ENCODE results near the gene URAD.
"Not testable (repeated sequence)": the region's sequence is repeated elsewhere in the genome, so short reads cannot be mapped to it uniquely, and the experiment has no call there.

URAD gene, protein sequence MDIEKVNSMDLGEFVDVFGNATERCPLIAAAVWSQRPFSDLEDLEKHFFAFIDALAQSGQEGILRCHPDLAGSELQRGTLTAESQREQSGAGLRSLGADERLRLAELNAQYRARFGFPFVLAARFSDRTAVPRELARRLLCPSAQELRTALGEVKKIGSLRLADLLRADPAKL

DNA sequence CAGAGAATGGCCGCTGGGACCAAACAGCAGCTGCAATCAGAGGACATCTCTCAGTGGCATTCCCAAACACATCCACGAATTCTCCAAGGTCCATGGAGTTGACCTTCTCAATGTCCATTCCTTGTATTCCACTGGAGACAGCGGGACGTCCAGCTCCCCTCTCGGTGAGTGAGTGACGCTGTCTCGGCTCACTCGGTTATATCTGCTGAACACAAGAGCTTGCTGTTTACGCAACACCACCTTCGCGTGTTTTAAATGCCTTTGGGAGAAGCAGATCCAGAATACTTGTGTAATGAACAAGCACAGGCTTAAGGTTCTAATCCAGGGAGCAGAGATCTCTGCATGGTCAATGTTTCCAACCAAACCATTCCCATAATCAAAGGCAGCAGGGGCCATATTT, at the start of gene URAD:
Gene URAD (minus strand): TSS at position 174 of the 400 bp plus-strand sequence. CDS start 56 bp downstream, at position 118.
- no peak for DNase-seq (ENCODE audit: low read depth in 1 of 2, low spot score in 1 of 2)

DNA sequence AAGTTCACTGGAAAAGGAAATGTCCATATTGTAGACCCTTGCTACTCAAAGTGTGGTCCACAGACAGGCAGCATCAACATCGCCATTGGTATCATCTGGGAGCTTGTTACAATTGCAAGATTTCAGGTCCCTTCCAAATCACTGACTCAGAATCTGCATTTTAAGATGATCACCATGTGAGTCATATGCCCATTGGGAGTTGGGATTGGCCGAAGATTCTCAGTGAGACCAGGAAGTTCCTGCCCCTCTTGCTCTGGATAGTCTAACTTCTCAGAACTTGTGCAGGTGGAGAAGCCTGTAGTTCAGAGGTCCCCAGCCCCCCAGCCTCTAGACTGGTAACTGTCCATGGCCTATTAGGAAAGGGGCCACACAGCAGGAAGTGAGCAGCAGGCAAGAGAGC, 48.9 kb upstream of the URAD start:
- DNase-seq (ENCODE audit: low read depth in 1 of 2, low spot score in 1 of 2) = no peak

DNA sequence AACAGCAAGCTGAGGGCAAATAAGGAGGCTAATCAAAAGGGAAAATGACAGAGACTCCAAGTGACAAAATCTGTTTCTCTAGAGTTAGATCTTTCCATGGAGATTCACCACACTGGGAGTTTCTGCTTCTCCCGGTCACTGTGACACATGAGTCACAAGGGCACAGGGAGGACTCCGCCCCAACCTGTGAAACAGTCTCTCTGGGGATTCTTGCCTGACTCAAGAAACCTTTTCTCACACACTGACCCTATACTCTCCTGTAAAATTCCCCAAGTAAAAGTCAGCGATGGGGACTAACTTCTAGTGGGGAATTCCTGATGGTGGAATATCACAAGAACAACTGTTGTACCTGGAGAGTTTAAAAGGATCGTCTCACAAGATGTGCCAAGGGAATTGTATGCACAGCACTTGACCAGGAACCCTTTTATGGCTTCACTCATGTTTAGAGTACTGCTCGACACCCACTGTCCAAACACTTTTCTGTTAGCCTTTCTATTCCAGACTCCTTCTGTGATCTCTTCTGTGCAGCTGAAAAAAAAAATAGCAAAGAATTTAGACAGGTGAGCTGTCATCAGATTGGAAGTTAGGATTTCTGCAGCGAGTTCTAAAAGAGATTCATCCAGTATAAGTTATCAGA, 46.8 kb upstream of the URAD start:
- no peak for DNase-seq (ENCODE audit: low read depth in 1 of 2, low spot score in 1 of 2)

DNA sequence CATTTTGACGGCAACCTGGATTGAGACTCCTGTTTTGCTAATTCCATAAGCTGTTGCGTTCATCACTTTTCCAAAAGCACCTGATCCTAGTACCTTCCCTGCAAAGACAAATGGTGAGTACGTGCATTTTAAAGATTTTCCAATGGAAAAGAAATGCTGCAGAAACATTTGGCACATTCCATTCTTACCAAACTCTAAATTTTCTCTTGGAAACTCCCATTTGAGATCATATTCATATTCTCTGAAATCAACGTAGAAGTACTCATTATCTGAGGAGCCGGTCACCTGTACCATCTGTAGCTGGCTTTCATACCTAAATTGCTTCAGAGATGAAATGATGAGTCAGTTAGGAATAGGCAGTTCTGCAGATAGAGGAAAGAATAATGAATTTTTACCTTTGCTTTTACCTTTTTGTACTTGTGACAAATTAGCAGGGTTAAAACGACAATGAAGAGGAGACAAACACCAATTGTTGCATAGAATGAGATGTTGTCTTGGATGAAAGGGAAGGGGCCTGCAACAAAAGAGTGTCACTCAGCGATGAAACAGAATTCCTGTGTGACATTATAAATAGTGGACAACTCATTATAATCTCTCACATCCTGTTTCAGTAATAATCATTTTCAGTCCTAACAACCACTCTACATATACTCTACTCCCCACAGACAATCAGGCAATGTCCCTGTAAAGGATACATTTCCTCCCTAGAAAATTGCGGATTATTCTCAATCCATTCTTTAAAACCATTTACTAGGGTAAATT, 45.6 kb upstream of the URAD start:
- DNase-seq (ENCODE audit: low read depth in 1 of 2, low spot score in 1 of 2) = no peak

DNA sequence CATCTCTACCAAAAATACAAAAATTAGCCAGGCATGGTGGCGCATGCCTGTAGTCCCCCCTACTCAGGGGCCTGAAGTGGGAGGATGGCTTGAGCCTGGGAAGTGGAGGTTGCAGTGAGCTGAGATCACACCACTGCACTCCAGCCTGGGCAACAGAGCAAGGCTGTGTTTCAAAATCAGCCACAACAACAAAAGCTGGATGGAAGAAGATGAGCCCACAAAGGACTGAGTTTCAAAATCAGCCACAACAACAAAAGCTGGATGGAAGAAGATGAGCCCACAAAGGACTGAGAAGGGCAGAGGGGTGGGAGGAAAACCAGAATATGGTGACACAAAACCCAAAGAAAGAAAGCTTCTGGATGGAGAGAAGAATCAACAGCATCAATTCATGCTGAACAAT, 43.9 kb upstream of the URAD start:
- DNase-seq (ENCODE audit: low read depth in 1 of 2, low spot score in 1 of 2) = not testable (repeated sequence)

DNA sequence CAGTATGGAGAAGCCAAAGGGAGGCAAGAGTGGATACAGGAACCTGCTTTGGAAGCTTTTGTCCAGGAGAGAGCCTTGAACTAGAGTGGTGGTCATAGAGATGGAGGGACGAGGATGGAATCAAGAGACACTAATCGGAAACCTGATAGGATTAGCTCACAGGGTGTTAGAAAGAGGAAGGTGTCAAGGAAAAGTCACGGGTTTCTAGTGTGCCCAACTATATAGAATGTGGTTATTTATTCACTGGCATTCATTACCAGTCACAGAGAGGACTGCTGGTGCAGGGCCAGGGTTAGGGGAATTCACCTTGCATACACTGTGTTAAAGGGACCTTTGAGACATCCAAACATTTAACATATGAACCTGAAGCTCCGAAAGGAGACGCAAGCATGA, 43.4 kb upstream of the URAD start:
- DNase-seq (ENCODE audit: low read depth in 1 of 2, low spot score in 1 of 2) = no peak

DNA sequence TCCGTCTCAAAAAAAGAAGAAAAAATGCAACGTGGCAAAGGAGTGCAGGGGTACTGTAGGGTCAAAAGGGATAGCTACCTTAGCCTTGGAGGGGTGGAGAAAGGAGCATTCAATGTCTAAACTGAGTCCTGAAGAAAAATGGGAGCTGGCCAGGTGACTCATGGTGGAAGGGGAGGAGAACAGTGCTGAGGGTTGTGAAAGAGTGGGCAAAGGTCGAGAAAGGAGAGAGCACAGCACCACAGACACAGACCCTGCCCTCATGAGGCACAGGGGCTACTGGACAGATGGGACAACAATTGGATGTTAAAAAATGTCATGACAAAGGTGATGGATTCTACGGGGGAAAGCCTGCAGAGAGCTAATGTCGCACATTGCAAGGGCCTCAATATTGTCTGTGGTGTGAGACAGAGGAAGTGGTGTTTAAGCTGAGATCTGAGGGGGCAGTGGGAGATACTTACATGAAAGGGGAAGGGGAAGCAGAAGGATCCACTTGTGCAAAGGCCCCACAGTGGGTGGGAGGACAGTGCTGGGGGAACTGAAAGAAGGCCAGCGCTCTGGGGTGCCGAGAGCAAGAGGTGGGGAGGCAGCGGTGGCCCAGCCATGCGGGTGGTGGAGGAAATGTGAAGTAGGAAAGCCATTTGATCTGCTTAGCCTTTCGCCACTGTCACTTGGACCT, 42.9 kb upstream of the URAD start:
- DNase-seq (ENCODE audit: low read depth in 1 of 2, low spot score in 1 of 2) = no peak

DNA sequence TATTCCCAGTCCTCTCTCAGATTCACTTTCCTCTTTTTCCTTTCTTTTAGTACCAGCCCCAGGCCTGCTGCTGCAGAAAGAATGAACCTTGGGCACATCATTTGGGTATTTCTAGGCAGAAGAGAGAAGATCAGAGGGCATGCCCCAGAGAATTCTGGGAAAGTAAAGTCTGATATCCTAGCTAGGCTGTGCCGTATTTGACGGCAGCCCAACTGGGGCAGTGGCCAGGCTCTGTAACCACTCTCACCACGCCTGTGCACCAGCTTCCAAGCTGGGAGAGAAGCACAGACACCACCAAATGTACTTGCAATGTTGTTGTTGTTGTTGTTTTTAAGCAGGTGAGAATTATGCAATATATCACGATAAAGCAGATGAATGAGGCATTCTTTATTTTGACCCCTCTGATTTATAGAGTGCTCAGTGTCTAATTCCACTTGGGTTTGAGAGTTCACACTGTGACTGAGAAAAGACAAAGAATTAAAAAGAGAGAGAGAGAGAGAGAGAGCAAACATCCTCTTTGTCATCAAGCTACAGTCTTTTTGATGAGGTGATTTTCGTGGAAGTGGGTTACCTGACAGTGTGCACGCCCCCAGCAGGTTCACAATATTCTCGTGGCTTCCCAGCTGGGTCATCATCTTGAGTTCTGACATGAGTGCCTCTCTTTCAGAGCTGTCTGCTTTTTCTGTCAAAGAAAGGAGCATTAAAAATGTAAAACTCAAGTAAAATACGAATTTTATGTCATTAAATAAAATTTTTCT, 39.3 kb upstream of the URAD start:
- DNase-seq (ENCODE audit: low read depth in 1 of 2, low spot score in 1 of 2) = no peak

DNA sequence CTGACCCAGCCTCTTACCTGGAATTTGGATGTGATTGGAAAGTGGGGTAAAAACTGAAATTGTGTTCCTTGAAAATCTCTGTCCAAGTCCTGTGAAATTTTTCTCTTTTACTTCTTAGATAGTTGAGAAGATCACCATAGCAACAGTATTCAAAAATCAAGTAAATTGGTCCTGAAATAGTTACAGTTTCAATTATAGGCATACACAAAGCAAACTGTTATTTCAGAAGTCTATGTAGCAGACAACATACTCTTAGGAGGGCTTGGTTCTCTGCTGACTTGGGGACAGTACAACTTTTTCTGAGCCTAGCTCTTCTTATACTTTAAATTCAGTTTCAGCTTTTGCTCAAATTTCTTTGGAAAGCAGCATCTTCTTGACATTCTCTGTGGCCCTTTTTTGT, 38.6 kb upstream of the URAD start:
- DNase-seq (ENCODE audit: low read depth in 1 of 2, low spot score in 1 of 2) = no peak

DNA sequence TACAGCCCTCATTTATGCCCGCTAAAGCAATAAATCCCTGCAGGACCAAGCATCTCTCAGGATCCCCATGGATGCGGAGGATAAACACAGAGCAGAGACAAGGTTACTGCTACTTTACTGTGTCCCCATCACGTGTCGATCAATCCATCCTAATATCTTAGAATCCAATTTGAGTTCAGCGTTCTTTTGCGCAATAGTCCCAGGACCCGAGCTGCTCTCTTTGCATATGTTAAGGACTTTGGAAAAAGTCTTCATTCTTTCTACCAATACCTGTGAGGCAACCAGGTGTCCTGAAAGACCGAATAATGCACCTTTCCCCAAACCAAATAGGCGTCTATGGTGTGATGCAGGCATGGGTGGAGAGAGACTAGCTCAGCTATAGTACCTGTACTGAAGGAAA, 38.0 kb upstream of the URAD start:
- DNase-seq (ENCODE audit: low read depth in 1 of 2, low spot score in 1 of 2) = no peak

DNA sequence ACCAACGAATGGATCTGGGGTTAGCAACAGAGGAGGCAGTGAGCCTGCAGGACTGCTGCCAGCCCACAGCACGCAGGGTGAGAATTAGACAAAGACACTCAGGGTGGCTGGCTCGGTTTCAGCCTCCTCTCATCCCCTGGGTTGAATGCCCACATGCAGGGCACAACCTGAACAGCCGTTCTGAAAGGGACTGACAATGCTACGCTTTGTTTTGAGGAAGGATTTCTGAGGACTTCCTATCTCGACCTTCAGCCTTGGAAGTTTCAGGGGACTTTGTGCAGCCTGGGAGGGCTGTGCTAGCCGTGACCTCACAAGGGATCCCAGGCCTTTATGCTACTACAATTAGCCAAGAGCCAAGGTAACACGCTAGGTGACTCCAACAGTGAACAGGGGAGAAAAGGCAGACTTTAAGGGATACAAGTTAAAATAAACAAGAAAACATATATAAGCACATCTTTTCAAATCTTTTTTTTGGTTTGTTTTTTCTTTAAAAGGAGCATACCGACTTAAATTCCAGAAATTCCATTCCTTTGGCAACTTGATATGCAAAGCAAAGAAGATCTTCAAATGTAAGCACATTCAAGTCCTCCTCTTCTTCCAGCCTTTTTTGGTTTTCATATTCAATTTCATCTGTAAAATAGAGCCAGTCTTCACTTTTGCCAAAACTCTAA, 34.5 kb upstream of the URAD start:
- DNase-seq (ENCODE audit: low read depth in 1 of 2, low spot score in 1 of 2) = no peak

DNA sequence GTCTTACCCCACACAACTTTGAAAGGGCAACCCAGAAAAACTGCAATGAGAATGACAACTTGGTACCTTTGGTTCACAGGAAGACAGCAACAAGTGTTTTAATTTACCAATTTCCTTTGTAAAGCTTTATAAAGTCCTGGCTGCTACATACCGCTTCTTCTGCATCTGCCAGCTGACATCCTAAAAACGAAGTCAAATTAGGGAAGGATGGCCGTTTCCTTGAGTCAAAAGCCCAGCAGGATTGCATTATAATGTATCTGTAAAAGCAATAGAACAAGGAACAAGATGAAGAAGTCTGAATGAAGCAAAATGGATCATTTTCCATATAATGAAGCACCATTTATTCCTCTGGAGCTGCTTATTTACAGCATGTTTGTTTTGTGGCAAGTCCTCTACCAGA, 25.8 kb upstream of the URAD start:
- DNase-seq (ENCODE audit: low read depth in 1 of 2, low spot score in 1 of 2) = no peak

DNA sequence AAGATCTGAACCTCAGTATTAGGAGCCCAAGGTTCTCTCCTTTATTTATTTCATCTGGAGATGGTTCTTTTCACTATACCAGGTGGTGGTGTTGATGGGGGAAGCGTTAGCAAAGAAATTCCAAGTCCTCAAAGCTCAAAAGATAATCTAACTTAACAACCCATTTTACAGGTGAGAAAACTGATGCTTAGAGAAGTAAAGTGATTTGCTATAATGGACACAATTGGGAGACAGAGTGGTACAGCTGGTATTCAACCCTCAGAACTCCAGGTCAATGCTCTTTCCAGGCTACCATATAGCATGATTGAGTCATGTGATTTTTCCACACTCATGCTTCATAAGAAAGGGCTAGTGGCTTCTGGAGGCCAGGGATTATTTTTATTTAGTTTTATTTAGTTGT, 25.0 kb upstream of the URAD start:
- no peak for DNase-seq (ENCODE audit: low read depth in 1 of 2, low spot score in 1 of 2)

DNA sequence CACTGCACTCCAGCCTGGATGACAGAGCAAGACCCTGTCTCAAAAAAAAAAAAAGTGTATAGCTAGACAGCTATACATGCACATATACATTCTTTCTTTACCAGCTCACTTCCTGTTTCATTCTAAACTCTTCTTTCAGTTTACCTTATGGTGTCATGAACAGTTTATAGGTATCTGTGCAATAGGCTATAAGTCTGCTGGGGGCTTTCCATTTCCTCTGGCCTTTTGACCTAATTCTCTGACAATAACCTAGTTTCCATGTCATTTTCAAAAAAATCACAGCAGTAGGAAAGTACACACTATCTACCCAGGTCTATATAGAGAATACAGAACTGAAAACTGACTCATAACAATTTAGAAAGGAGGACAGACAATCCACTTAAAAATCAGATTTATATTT, 24.4 kb upstream of the URAD start:
- DNase-seq (ENCODE audit: low read depth in 1 of 2, low spot score in 1 of 2) = no peak

DNA sequence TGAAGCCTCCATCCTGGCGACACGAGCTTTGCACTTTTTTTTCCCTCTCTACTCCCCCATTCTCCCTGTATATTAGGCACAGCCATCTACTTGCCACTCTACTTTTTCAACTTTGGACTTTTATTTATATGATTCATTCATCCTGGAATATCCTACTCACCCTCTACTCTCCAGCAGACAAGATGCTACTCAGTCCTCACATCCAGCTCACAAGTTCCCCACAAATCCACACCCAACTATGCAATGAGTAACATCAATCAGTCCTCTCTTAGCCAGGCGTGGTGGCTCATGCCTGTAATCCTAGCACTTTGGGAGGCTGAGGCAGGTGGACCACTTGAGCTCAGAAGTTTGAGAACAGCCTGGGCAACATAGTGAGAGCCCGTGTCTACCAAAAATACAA, 23.9 kb upstream of the URAD start:
- no peak for DNase-seq (ENCODE audit: low read depth in 1 of 2, low spot score in 1 of 2)

DNA sequence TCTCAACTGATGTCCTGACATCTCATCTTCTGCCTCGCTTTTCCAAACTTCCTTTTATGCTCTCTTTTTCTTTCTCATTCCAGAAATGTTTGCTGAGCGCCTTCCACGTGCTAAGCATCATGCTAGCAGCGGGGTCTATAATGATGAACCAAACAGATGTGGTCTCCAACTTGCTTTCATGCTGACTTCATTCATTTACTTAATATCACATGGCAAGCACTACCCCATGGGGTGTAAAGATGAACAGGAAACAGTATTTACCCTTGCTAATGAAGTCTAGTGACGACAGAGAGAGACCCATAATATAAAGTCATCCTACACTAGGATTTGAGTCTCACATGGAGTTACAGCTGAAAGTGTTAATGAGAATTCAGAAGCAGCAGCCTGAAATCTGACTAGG, 21.6 kb upstream of the URAD start:
- DNase-seq (ENCODE audit: low read depth in 1 of 2, low spot score in 1 of 2) = no peak

DNA sequence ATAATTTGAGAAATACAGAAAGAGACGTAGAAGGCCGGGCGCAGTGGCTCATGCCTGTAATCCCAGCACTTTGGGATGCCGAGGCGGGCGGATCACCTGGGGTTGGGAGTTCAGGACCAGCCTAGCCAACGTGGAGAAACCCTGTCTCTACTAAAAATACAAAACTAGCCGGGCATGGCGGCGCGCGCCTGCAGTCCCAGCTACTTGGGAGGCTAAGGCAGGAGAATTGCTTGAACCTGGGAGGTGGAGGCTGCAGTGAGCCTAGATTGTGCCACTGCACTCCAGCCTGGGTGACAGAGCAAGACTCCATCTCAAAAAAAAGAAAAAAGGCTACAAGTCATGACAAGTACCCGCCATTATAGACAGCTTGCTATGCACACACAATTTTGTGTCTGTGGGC, 16.5 kb upstream of the URAD start:
- not testable (repeated sequence) for DNase-seq (ENCODE audit: low read depth in 1 of 2, low spot score in 1 of 2)

DNA sequence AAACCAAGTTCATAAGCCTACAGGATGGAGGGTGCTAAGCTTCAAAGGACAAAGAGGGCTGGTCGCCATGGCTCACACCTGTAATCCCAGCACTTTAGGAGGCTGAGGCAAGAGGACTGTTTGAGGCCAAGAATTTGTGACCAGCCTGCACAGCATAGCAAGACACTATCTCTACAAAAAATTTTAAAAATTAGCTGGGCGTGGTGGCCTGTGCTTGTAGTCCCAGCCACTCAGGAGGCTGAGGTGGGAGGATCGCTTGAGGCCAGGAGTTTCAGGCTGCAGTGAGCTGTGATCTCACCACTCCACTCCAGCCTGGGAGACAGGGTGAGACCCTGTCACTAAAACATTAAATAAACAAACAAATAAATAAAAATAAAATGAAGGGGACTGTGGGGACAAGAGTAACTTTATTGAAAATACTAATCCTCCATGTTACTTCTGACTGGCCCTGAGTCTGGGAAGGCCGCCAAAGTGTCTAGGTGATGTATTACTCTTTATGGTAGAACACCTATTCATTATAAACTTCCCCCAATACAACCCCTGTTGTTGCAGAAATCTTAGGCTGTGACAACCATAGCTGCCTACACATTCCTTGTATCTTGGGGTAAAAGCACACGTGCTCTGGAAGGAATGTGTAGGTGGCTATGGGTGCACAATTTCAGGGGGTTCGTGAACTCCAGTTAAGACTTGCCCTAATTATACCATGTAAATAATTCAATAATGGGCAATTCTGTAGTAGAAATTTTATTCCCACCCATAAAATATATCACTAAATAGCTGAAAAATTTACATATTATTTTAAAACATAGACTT, 14.6 kb upstream of the URAD start:
- no peak for DNase-seq (ENCODE audit: low read depth in 1 of 2, low spot score in 1 of 2)

DNA sequence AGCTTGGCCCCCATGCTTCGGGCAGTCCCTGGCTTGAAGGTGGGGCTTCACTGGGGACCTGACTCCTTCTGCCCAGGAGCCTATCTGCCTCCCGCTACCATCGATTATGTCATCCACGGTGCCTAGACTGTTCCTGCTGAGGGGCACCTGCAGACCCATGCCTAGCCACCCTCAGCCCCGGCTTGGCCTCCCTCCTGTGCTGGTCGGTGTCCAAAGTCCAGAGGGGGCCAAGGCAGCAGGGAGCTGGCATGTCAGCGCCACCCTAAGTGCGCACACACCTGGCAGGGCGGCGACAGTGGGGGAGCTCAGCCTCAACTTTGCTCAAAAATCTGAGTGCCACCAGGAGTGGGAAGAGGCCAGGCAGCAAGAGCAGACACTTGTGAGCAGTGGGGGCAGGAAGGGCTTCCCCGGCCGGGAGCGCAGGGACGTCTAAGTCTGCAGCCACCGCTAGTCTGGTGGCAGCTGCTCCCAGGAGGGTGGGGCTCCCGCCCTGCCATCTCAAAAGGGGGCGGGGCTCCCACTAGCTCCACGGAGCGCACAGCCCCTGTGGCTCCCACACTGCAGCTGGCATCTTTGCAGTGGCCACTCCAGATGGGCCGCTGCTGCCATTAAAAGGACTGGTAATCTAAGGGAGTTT, 13.5 kb upstream of the URAD start:
- no peak for DNase-seq (ENCODE audit: low read depth in 1 of 2, low spot score in 1 of 2)
